GM12892 (cell line): ENCODE results near the gene RAPGEF5.

Source experiments
- DNase-seq: peaks from one replicate; pipeline ENCODE4 v3.0.0; 2011; ENCODE audit not compliant: insufficient read length
- FAIRE-seq: peaks from 2 replicates; lab custom pipeline; 2011; peaks lifted over from hg19 to GRCh38; lab: Jason Lieb, UNC
- POLR2A ChIP-seq: IDR thresholded peaks from 2 replicates; pipeline ENCODE4 v1.6.1; 2011; ENCODE audit warnings: low read depth, low read length, control low read depth
- POLR2AphosphoS5 ChIP-seq: IDR thresholded peaks from 2 replicates; pipeline ENCODE4 v1.6.1; 2011; ENCODE audit warnings: low read depth, low read length, control low read depth
- TAF1 ChIP-seq: IDR thresholded peaks from 2 replicates; pipeline ENCODE4 v1.6.1; 2011; ENCODE audit warnings: low read depth, mild to moderate bottlenecking, control low read depth, low read length, borderline replicate concordance

RAPGEF5 gene

DNA sequence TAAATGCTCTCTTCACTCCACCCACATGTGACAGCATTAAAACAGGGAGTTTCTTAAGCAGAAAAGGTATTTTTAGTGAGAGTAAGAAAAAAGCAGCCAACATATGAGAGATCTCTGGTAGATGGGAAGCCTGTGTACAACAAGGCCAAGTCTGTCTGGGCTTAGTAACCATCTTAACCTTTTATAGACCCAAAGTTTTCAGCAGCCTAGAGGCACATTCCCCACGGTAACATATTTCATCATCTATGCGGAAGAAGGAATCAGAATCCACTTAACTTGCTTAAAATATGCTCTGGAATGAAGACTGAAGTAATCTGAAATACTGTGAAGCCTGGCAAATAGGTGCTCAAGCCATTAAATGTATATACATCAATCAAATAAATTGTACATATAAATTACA lies 127.8 kb downstream of the RAPGEF5 start:
- no peak for FAIRE-seq
- TF ChIP-seq TAF1 (no peak), POLR2AphosphoS5 (no peak), POLR2A (no peak)
- no peak for DNase-seq

DNA sequence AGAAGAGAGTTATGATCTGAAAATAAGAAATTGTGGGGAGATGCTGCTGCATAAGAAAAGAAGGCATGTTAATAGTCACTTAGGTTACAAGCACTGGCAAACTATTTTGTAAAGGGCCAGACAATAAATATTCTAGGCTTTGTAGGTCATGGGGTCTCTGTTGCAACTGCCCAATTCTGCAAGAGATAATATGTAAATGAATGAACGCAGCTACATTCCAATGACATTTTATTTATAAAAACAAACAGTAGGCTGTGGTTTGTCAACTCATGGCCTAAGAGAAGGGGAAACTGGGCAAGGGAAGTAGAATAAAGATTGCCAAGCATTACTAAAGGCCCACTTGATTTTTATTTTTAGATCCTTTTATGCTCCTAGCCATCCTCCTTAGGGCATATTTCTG lies 133.1 kb downstream of the RAPGEF5 start:
- DNase-seq (no peak), FAIRE-seq (no peak)
- TF ChIP-seq POLR2A (no peak), POLR2AphosphoS5 (no peak), TAF1 (no peak)

DNA sequence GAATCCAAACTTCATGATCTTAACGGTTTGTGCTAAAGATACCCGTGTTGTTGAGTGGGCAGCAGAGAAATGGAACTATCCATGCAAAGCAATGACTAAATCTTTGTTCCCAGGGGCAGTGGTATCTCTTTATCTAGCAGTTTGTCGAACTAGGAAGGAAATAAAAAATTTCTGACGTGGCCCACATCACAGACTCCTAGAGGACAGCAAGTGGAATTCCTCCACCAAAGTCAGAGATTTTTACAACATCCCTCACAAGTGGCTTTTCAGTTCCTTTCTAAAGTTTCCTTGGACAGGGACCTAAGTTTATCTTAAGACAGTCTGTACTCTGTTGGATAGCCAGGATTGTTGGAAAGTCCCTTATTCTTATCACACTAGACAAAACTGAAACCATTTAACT lies 136.0 kb downstream of the RAPGEF5 start:
- FAIRE-seq = no peak
- no peak for DNase-seq
- TF ChIP-seq POLR2A (no peak), TAF1 (no peak), POLR2AphosphoS5 (no peak)

DNA sequence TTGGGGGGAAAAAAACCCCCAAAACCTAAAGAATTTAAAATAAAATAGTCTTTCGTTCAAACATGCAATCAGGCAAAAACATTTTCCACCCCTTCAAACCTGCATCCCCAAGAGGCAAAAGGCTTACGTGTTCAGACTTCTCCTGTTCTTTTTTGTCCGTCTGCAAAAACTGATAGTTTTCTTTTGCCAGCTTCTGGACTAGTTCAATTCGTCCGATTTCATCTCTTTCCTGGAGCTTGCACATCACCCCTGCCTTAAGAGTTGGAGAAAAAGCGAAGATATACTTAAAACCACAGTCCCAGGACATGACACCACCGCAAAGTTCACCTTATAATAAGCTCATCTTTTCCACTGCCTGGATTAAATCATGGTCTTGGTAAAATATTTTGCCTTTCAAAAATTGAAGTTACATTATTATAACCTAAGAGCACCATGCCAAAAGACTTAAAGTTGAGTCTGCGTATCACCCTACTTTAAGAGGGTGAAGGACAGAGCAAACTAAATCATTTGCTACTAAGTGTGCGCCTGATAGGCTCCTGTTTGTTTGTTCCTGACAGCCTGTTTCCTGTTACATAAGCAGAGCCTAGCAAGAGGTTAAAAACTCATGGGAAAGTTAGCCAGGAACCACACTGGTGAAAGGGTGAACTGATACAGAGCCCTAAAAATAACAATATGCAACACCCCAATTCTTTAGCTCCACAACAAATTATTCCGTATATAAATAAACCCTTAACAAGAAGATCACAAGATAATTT lies 137.0 kb downstream of the RAPGEF5 start:
- TF ChIP-seq TAF1 = no peak
- no peak for TF ChIP-seq POLR2A
- TF ChIP-seq POLR2AphosphoS5 = no peak
- FAIRE-seq = no peak
- DNase-seq = no peak

DNA sequence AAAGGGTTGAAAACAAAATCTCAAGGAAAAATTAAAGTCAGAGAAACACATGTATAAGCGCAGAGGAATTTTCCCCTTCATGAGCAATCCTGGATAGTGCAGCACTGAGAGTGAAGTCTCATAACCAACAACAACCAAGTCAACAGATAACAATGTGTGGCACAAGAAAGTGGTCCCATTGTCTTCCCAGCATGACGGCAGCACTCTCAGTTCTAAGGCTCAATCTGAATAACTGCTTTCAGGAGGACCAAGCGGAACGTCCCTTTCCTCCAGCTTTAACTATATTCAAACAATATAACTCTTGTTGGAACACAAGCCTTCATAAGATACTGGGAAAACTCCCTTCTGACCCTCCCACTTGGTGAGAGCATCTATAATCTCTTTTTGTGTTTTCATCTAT lies 137.9 kb downstream of the RAPGEF5 start:
- no peak for FAIRE-seq
- no peak for TF ChIP-seq POLR2A
- no peak for TF ChIP-seq TAF1
- no peak for TF ChIP-seq POLR2AphosphoS5
- no peak for DNase-seq

DNA sequence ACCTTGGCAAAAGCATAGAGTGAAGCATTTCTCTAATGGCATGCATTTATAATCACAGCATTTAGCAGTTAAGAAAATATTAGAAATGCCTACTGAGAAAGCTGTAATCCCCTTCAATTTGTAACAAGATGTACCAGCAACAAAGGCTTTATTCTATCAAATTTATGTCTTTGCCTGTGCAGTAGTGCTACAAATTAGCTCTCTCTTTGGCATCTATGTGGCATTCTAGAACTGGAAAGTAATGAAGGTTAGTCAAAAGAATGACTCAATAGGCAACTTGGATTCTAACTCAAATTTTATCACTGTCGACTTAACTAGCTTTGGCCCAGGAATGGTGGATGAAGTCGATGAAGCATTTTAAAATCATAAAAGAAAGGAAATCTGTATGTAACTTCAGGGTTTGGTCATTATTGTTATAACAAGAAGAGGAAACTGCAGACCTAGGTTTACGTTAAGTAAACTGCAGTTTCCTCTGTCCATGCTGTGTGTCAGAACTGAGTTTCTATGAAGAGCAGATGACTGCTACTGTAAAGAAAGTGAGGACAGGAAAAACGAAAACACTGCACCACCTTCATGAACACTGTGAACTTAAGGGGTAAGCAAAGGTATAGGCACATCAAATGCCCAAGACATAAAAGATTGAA lies 140.0 kb downstream of the RAPGEF5 start:
- FAIRE-seq = no peak
- TF ChIP-seq TAF1 (no peak), POLR2A (no peak), POLR2AphosphoS5 (no peak)
- no peak for DNase-seq

DNA sequence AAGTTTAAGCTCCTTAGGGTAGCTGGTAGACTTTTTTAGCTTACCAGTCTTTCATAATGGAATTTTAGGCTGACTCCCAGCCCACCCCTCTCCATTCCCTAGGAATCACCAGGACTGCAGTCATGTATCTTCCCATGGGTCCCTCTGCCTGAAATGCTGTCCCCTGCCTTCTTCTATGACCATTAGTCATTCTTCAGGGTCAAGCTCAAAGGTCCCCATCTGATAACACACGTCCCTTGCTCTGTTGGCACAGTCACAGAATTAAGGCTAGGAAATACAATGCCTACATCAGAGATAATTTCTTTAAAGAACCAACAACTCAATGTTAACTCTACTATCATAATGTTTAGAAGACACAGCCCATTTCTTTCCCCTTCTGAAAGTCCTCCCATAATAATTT lies 140.6 kb downstream of the RAPGEF5 start:
- FAIRE-seq (no peak), DNase-seq (no peak)
- TF ChIP-seq POLR2AphosphoS5 (no peak), TAF1 (no peak), POLR2A (no peak)

DNA sequence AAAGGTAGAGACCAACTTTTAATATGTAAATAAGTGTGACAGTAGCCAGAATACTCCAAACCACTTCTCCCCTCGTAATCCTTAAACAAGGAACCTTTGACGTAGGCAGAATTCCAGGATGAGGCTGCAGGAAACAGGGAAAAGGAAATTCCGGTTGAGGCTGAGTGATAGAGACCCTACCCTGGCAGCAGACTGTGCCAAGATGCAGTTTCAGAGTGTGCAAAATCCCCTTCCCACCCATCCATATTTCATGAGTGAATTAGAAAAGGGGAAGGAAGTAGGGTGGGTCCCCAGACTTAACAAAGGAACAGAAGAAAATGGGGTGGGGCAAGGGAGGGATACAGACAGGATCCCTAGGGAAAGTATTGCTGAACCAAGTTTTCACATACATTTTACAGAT lies 143.0 kb downstream of the RAPGEF5 start:
- no peak for FAIRE-seq
- no peak for DNase-seq
- TF ChIP-seq TAF1 (no peak), POLR2AphosphoS5 (no peak), POLR2A (no peak)

DNA sequence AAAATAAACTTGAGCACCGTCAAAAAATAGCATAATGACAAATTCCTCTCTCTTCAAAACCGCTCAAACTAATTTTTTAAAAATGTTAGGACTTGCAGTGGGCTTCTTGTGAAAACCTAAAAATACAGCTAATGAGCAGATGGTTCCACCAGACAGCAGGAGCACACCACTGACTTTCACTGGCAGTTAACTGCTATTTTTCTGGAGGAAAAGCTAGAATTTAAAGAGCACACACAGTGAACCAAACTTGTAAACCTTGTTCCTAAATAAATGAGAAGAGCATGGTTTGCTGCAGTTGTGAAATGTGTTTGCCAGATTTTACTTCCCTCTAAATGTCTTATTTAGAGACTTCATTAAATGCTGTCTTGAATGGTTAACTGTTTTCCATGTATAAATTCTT lies 143.9 kb downstream of the RAPGEF5 start:
- no peak for FAIRE-seq

DNA sequence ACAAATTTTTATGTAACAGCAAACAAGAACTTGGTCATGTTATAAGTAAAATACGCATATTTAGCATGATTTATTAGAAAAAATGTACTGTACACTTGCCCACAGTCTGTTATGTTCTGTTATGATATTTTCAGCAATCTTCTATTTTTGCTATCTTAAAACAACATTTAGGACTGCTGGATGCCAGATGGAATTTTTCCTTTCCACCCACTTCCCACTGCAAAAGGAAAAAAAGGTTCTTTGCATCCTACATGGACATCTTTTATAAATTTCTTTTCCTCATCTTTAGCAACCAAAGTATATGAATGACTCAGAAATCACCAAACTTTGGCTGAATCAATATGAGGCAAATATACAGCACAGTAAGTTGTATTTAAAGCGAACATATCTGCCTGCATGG lies 146.0 kb downstream of the RAPGEF5 start:
- FAIRE-seq (no peak), DNase-seq (no peak)
- TF ChIP-seq POLR2A = no peak
- no peak for TF ChIP-seq POLR2AphosphoS5
- TF ChIP-seq TAF1 = no peak

More for the DNA sequence above, 143.9 kb downstream of the RAPGEF5 start:
- TF ChIP-seq POLR2AphosphoS5 (no peak), POLR2A (no peak), TAF1 (no peak)
- no peak for DNase-seq

DNA sequence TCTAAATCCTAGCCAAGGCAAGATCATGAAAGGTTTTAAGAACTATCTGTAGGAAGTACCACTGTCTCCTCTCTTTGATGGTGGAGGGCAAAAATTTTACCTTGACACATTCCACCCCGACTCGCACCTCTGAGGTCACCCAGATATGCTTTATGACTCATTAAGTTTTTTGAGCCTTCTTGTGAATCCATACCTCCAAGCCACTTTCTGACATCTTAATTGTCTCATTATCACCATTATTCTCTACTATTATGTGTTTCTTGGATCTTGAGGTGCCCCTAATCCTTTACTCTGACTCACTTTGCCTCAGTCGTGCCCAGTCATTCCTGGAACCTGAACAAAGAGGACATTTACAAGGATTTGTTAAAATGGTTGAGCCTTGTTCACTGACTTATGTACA lies 146.6 kb downstream of the RAPGEF5 start:
- TF ChIP-seq TAF1 = no peak
- no peak for TF ChIP-seq POLR2A
- TF ChIP-seq POLR2AphosphoS5 = no peak
- no peak for FAIRE-seq
- no peak for DNase-seq

DNA sequence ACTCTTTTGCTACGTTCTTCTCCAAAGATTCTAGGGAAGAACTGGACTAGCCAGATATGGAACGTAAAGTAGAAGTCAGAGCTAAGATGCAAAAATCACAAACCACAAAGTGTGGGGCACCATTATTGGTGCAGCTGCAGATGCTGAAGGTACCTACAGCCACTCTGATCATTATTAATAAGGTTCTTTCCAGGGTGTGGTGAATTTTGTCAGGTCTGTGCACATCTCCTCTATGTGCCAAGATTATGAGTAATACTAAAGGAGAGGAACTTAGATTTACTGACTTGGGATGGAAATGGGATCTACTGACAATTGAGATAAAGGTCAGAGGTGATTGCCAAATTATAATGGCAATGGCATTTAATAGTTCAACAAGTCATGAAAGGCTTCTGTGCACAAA lies 148.2 kb downstream of the RAPGEF5 start:
- FAIRE-seq (no peak), DNase-seq (no peak)
- TF ChIP-seq POLR2AphosphoS5 (no peak), POLR2A (no peak), TAF1 (no peak)

DNA sequence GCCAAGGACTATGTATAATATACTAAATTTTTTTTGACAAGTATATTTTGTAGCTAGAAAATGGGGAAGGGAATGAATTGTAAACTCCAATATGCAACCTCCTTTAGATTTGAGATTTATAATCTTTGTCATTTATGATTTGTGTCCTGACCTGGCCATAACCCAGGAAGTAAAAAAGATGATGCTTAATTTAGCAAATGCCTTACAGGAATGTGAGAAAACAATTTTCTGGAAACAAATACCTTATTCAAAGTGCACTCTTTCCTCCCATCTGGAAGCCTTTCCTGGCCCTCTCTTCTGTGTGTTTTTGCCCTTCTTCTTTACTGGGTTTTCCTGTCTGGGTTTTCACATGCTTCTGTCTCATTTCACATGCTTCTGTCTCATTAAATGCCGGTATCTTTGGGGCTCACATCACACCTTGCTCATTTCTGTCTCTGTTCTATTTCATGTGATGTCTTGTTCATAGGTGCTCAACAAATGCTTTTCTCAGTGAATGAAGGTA lies 149.2 kb downstream of the RAPGEF5 start:
- FAIRE-seq = no peak
- DNase-seq = no peak

More for the DNA sequence above, 149.2 kb downstream of the RAPGEF5 start:
- TF ChIP-seq POLR2AphosphoS5 (no peak), POLR2A (no peak), TAF1 (no peak)
